H1 (cell line): ENCODE data around the gene SERPINB1. TPM values are rescaled to one million over a fixed set of nuclear protein-coding genes. Genes with fewer than 3 reads are reported as not detected.

Experiments used
- ASH2L ChIP-seq: fragments of 200-600, 300-600 bp; sonication (generic); IDR thresholded peaks from one replicate; pipeline ENCODE4 v1.7.1; 2017; ENCODE audit warnings: low read length
- BACH1 ChIP-seq: IDR thresholded peaks from 2 replicates; pipeline ENCODE4 v1.6.1; 2012; ENCODE audit warnings: low read length, improper control_type of control experiment
- BCL11A ChIP-seq, 2 experiments: IDR thresholded peaks; one replicate each; pipeline ENCODE4 v1.6.1; 2011; ENCODE audit warnings: low read depth in 2 of 2, low read length in 2 of 2, mild to moderate bottlenecking in 2 of 2
- CHD1 ChIP-seq: IDR thresholded peaks from 2 replicates; pipeline ENCODE4 v1.6.1; 2012; ENCODE audit warnings: low read depth, low read length, improper control_type of control experiment
- CREB1 ChIP-seq: IDR thresholded peaks from 2 replicates; pipeline ENCODE4 v1.6.1; 2012; ENCODE audit warnings: inconsistent platforms
- EZH2 ChIP-seq: fragments of 200-600 bp; sonication (generic); IDR thresholded peaks from 2 replicates; pipeline ENCODE4 v1.7.1; 2012; ENCODE audit warnings: low read depth, mild to moderate bottlenecking, moderate library complexity, low read length, inconsistent platforms; ENCODE audit not compliant: severe bottlenecking
- KDM4A ChIP-seq: IDR thresholded peaks from one replicate; pipeline ENCODE4 v1.7.1; 2012; ENCODE audit warnings: low read depth, mild to moderate bottlenecking, moderate library complexity, low read length, inconsistent platforms; ENCODE audit not compliant: severe bottlenecking
- NRF1 ChIP-seq: IDR thresholded peaks from 2 replicates; pipeline ENCODE4 v1.6.1; 2011; ENCODE audit warnings: mild to moderate bottlenecking, low read depth, low read length, improper control_type of control experiment
- POLR2AphosphoS5 ChIP-seq: IDR thresholded peaks from 2 replicates; pipeline ENCODE4 v1.6.1; 2011; ENCODE audit warnings: low read depth, low read length
- RBBP5 ChIP-seq: IDR thresholded peaks from 2 replicates; pipeline ENCODE4 v1.7.1; 2012; ENCODE audit warnings: low read depth, mild to moderate bottlenecking, inconsistent platforms, low read length, moderate library complexity, borderline replicate concordance
- RFX5 ChIP-seq: IDR thresholded peaks from 2 replicates; pipeline ENCODE4 v1.6.1; 2011; ENCODE audit warnings: low read depth, low read length, improper control_type of control experiment, borderline replicate concordance
- SAP30 ChIP-seq: fragments of 300-600 bp; sonication (generic); IDR thresholded peaks from 2 replicates; pipeline ENCODE4 v1.7.1; 2012; ENCODE audit warnings: low read length, moderate library complexity, mild to moderate bottlenecking, inconsistent platforms; ENCODE audit not compliant: insufficient read depth, insufficient replicate concordance
- SP2 ChIP-seq: IDR thresholded peaks from 2 replicates; pipeline ENCODE4 v1.6.1; 2012; ENCODE audit warnings: mild to moderate bottlenecking, low read length, inconsistent platforms
- TAF7 ChIP-seq: optimal IDR thresholded peaks from 2 replicates; pipeline ENCODE3; 2011; ENCODE audit warnings: low read depth, mild to moderate bottlenecking, inconsistent platforms, low read length, moderate library complexity, borderline replicate concordance
- TBP ChIP-seq: IDR thresholded peaks from 2 replicates; pipeline ENCODE4 v1.6.1; 2011; ENCODE audit warnings: low read depth, low read length, improper control_type of control experiment
- TEAD4 ChIP-seq: IDR thresholded peaks from 2 replicates; pipeline ENCODE4 v1.6.1; 2012; ENCODE audit warnings: low read depth, low read length, inconsistent platforms, mixed read lengths
- ZNF274 ChIP-seq: IDR thresholded peaks from 2 replicates; pipeline ENCODE4 v1.7.0; 2012; ENCODE audit warnings: low read length, borderline replicate concordance; ENCODE audit errors: extremely low read depth
- polyA plus RNA-seq, 7 experiments: library from polyadenylated mRNA; depleted of rRNA in 3 of 7; stranded (reverse) in 5 of 7; unstranded in 2 of 7; fragments of >200 nt in 5 of 7; fragments of 200-250 nt in 2 of 7; gene quantifications; 1 replicate in 5 of 7; 2 replicates in 1 of 7; 4 replicates in 1 of 7; pipeline versions ENCODE4 v1.2.1 to v1.2.3, GENCODE V29; 2011 to 2013; ENCODE audit warnings: missing spikeins in 2 of 7, mixed read lengths in 2 of 7
- total RNA-seq: library from RNA; stranded (reverse); fragmentation: NEBNext Ultra II Directional; extraction: Animal tissue kit (Norgen Biotek cat#: 25700); gene quantifications from 2 replicates; pipeline ENCODE4 v1.2.1, GENCODE V29; 2021
- TF ChIP-seq, protein P1 (sequence below): IDR thresholded peaks from 2 replicates; pipeline ENCODE4 v1.6.1; 2012; ENCODE audit warnings: inconsistent platforms
- TF ChIP-seq, protein P2 (sequence below), 3 experiments: IDR thresholded peaks; 1 replicate in 2 of 3; 2 replicates in 1 of 3; pipeline versions ENCODE4 v1.5.1 to v1.6.1; 2011; ENCODE audit warnings: low read length in 3 of 3, mild to moderate bottlenecking in 3 of 3, inconsistent platforms in 2 of 3, low read depth in 1 of 3, moderate library complexity in 1 of 3; ENCODE audit not compliant: insufficient read depth in 1 of 3; ENCODE audit errors: control extremely low read depth in 1 of 3
- TF ChIP-seq, protein P3 (sequence below): IDR thresholded peaks from 2 replicates; pipeline ENCODE4 v1.6.1; 2012; ENCODE audit warnings: inconsistent platforms

Gene SERPINB1
- total and polyA plus RNA-seq, 2 of the 8 experiments (the other 6 are each of a cell fraction or from before 2014, with no cell fraction given), result 8.1 to 17.3 TPM

DNA sequence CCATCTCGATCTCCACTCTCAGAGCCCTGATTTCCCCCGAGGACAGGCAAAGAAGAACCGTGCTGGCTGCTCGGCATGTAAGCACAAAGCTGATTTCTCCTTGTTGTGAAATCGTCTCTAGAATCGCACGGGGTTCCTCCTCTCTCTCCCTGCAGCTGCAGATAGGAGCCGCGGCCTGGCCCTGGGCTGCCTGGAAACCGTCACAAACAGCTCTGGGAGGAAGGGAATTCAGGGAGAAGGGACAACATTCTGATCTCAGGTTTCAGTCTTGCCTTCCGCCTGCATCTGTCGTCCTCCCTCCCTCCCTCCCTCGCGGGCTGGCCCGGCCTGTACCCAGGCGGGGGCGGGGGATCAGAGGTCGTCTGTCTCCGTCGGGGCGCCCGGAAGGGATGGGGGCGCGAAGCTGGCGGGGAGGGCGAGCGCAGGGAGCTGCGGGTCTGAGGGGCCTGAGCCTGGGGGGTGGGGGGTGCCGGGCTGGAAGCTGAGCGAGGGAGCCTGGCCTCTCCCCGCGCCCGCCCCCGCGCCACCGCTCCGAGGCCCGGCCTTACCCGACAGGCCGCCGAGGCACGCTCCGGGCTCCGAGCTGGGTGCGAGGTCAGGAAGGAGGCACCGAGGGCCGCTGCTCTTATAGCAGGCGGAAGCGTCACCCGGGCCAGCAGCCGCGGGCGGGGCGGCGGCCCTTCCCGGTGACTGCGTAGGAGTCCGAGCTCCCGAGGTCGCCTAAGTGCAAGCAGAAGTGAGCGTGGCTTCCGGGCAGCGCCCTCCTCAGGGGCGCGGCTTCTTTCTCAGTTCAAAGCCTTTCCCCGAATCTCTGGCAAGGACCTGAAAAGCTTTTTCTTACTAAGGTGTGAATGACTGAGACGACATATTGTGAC is at the start of gene SERPINB1 (continued):
- TF ChIP-seq SAP30 (no peak), POLR2AphosphoS5 (peak; percentile 63), EZH2 (no peak), KDM4A (peak; percentile 84), BCL11A (IDR thresholded peaks at IDR 0.05; ENCODE audit: low read depth in 2 of 2, low read length in 2 of 2) (no peak), ZNF274 (no peak), SP2 (no peak), RFX5 (no peak), TBP (peak; percentile 53; the same call in 1 of the 2 replicates), CHD1 (no peak), ASH2L (peak; percentile 89), RBBP5 (peak; percentile 71), CREB1 (peak; percentile 79), NRF1 (no peak), TAF7 (peak; percentile 57), BACH1 (no peak), TEAD4 (no peak)
- TF ChIP-seq, protein P1, sequence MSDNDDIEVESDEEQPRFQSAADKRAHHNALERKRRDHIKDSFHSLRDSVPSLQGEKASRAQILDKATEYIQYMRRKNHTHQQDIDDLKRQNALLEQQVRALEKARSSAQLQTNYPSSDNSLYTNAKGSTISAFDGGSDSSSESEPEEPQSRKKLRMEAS, result peak; percentile 90
- TF ChIP-seq, protein P2, sequence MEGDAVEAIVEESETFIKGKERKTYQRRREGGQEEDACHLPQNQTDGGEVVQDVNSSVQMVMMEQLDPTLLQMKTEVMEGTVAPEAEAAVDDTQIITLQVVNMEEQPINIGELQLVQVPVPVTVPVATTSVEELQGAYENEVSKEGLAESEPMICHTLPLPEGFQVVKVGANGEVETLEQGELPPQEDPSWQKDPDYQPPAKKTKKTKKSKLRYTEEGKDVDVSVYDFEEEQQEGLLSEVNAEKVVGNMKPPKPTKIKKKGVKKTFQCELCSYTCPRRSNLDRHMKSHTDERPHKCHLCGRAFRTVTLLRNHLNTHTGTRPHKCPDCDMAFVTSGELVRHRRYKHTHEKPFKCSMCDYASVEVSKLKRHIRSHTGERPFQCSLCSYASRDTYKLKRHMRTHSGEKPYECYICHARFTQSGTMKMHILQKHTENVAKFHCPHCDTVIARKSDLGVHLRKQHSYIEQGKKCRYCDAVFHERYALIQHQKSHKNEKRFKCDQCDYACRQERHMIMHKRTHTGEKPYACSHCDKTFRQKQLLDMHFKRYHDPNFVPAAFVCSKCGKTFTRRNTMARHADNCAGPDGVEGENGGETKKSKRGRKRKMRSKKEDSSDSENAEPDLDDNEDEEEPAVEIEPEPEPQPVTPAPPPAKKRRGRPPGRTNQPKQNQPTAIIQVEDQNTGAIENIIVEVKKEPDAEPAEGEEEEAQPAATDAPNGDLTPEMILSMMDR (IDR thresholded peaks at IDR 0.05; ENCODE audit: control extremely low read depth in 1 of 3, insufficient read depth in 1 of 3, low read depth in 1 of 3, low read length in 3 of 3), result peak in 2 of 3 experiments; percentile 5 to 17; a peak in 2 of 4 replicates
- TF ChIP-seq, protein P3, sequence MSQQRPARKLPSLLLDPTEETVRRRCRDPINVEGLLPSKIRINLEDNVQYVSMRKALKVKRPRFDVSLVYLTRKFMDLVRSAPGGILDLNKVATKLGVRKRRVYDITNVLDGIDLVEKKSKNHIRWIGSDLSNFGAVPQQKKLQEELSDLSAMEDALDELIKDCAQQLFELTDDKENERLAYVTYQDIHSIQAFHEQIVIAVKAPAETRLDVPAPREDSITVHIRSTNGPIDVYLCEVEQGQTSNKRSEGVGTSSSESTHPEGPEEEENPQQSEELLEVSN, result peak; percentile 80
